Measurements from ENCODE around the gene NT5C3A.

GRCh38 chr7:33061282-33061937 is 1.2 kb downstream of the NT5C3A start:
- no peak for TF ChIP-seq CTCF (IDR thresholded peaks at IDR 0.05)
- no peak for TF ChIP-seq POLR2A (IDR thresholded peaks at IDR 0.05)

Data from body of pancreas (tissue), 4 donors.